ENCODE measurements around the gene KCNAB3. TPM values are rescaled to one million over a fixed set of nuclear protein-coding genes. Genes with fewer than 3 reads are reported as not detected.
"Not testable (repeated sequence)": the region's sequence is repeated elsewhere in the genome, so short reads cannot be mapped to it uniquely, and the experiment has no call there.

KCNAB3 gene
- total RNA-seq, 4 donors from 2014 or later, result 0.40 to 3.7 (median 1.5) TPM

GRCh38 chr17:7956228-7956965, 26.7 kb upstream of the KCNAB3 start:
- Histone ChIP-seq H3K4me3 (replicated peaks in 1 of 3) (no peak overlapping the region), H3K4me1 (no peaks in the 10 kb centered on the region), H3K9me3 (no peaks in the 10 kb centered on the region), H3K36me3 (no peaks in the 10 kb centered on the region), H3K27me3 (no peaks in the 10 kb centered on the region), H3K27ac (no peak overlapping the region)
- 74 to 80% methylated on average over 11 of the region's 11 CpGs for WGBS, 2 donors
- TF ChIP-seq CTCF (IDR thresholded peaks at IDR 0.05) (no peak), POLR2A (IDR thresholded peaks at IDR 0.05) (no peak)
- no peak for DNase-seq
- intact Hi-C loops (cut with DNase I), result no loop called here

- no peaks in the 10 kb centered on the region for H3K27me3 ChIP-seq
- no peak overlapping the region for H3K4me3 ChIP-seq (replicated peaks in 1 of 3)
- WGBS, 2 donors, result 78 to 80% methylated on average over 13 of the region's 13 CpGs
- no peaks in the 10 kb centered on the region for H3K9me3 ChIP-seq
- DNase-seq, result no peak
- H3K4me1 ChIP-seq, result no peaks in the 10 kb centered on the region
- no peaks in the 10 kb centered on the region for H3K36me3 ChIP-seq
- TF ChIP-seq CTCF (IDR thresholded peaks at IDR 0.05) (no peak), POLR2A (IDR thresholded peaks at IDR 0.05) (no peak)
- H3K27ac ChIP-seq, result no peak overlapping the region
- intact Hi-C loops (cut with DNase I), result no loop called here
These were observed 26.0 kb upstream of the KCNAB3 start for GRCh38 chr17:7955414-7956227.

GRCh38 chr17:7953266-7953665, 23.6 kb upstream of the KCNAB3 start:
- DNase-seq; H3K4me1 ChIP-seq; H3K36me3 ChIP-seq; intact Hi-C loops (cut with DNase I); H3K9me3 ChIP-seq; H3K4me3 ChIP-seq (replicated peaks in 1 of 3); H3K27me3 ChIP-seq; H3K27ac ChIP-seq: not testable (repeated sequence)
- WGBS, 2 donors, result 93 to 94% methylated on average over 13 of the region's 13 CpGs

- Histone ChIP-seq H3K9me3 (no peaks in the 10 kb centered on the region), H3K27ac (no peak overlapping the region), H3K27me3 (no peaks in the 10 kb centered on the region), H3K36me3 (peaks cover 18 to 23% of the 10 kb centered on the region in 2 donors), H3K4me1 (no peaks in the 10 kb centered on the region), H3K4me3 (replicated peaks in 1 of 3) (no peak overlapping the region)
- WGBS, 2 donors, result 68 to 70% methylated on average over 5 of the region's 5 CpGs
- DNase-seq, result no peak
- intact Hi-C loops (cut with DNase I), result no loop called here
- no peak for TF ChIP-seq POLR2A (IDR thresholded peaks at IDR 0.05)
- TF ChIP-seq CTCF (IDR thresholded peaks at IDR 0.05), result no peak
These were observed 21.6 kb upstream of the KCNAB3 start for GRCh38 chr17:7951143-7951792.

GRCh38 chr17:7950578-7950977, 20.9 kb upstream of the KCNAB3 start:
- 64 to 77% methylated on average over 3 of the region's 3 CpGs for WGBS, 2 donors
- H3K27me3 ChIP-seq, result no peaks in the 10 kb centered on the region
- intact Hi-C loops (cut with DNase I), result no loop called here
- TF ChIP-seq POLR2A (IDR thresholded peaks at IDR 0.05) (no peak), CTCF (IDR thresholded peaks at IDR 0.05) (no peak)
- DNase-seq, result no peak
- H3K4me3 ChIP-seq (replicated peaks in 1 of 3), result no peak overlapping the region
- H3K36me3 ChIP-seq, result peaks cover 23 to 30% of the 10 kb centered on the region in 2 donors
- H3K4me1 ChIP-seq, result no peaks in the 10 kb centered on the region
- H3K27ac ChIP-seq, result no peak overlapping the region
- H3K9me3 ChIP-seq, result no peaks in the 10 kb centered on the region
